ENCODE measurements around the gene ZNF541.

Gene ZNF541

DNA sequence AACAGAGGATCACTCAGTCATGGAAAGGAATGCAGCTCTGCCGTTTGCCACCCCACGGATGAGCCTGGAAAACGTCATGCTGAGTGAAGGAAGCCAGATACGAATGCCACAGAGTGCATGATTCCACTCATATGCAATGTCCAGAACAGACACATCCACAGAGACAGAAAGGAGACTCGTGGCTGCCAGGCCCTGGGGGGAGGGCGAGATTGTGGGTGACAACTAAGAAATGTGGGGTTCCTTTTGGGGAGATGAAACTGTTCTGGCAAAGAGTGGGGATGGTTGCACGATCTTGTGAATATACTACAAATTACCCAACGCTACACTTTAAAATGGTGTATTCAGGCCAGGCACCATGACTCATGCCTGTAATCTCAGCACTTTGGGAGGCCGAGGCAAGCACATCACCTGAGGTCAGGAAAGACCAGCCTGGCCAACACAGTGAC lies 30.9 kb downstream of the ZNF541 start:
- no peak for DNase-seq (ENCODE audit: low read depth in 2 of 2)

DNA sequence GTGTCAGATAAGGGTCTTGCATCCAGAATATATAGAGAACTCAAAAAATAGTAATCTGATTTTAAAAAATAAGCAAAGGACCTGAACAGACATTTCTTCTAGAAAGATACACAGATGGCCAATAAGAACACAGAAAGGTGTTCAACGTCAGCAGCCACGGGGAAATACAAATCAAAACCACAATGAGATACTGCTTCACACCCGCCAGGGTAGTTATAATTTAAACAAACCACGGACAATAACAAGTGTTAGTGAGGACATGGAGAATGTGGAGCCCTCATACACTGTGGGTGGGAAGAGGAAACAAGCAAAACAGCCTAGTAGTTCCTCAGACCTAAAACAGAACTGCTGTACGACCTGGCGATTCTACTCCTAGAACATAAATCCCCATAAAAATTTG lies 31.4 kb downstream of the ZNF541 start:
- no peak for DNase-seq (ENCODE audit: low read depth in 2 of 2)

DNA sequence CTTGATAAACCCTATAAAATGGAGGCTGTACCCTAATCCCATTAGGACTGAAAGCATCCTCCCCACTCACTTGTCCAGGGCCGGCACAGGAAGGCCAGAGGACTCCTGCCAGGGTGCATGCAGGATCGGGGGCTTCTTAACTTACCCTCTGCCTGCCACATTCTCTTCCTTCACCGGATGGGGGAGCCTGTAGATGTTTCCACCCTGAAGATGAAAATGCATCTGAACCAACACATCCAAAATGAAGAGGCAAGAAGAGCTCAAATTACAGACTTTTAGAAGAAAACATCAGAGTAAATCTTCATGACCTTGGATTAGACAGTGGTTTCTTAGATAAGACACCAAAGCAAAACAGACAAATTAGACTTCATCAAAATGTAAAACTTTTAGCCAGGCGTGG lies 32.2 kb downstream of the ZNF541 start:
- DNase-seq (ENCODE audit: low read depth in 2 of 2), result no peak

DNA sequence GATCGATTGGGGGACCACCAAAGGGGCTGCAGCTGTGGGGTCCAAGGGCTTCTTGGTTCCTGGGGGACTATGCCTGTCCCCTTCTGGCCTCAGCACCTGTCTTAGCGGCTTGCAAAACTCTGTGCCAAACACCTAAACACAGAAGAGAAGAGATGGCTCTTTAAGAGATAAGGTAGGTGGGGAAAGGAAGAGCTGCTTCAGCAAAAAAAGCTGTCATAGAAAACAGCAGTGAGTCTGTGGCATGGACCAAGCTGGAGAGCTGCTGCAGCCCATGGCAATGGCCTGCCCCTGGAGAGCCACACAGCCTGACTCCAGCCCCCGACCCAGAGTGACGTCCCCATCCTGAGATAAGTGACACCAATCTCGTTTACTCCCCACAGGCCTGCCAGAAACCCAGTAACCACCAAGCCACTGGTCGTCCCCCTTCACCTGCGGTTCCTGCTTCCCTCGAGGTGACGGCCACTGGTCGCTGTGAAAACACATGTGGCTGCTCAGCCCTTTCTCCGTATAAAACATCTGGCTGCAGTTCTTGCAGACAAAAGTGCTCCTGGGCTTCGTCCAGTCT lies 33.1 kb downstream of the ZNF541 start:
- DNase-seq (ENCODE audit: low read depth in 2 of 2), result no peak

DNA sequence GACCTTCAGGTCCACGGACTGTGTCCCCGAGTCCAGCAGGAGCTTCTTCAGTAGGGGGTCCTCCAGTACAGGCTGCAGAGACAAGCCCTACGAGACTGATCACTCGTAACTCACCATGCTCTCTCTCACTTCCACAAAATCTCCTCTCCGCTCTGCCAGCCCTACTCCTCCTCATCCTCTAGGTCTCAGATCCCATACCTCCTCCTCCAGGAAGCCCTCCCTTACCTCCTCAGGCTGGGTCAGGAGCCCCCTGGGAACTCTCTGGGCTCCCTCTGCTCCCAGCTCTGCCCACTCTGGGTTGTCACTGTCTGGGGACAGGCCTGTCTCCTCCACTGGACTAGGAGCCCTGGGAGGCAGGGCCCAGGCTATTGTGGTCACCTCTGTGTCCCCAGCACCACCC lies 34.1 kb downstream of the ZNF541 start:
- DNase-seq (ENCODE audit: low read depth in 2 of 2), result no peak

DNA sequence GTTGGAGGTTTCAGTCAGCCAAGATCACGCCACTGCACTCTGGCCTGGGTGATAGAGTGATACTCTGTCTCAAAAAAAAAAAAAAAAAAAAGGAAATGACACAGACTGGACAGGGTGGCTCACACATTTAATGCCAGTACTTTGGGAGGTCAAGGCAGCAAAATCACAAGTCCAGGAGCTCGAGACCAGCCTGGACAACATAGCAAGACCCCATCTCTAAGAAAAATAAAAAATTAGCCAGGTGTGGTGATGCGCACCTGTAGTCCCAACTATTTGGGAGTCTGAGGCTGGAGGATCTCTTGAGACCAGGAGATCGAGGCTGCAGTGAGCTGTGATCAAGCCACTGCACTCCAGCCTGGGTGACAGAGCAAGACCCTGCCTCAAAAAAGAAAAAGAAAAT lies 35.5 kb downstream of the ZNF541 start:
- DNase-seq (ENCODE audit: low read depth in 2 of 2), result no peak

DNA sequence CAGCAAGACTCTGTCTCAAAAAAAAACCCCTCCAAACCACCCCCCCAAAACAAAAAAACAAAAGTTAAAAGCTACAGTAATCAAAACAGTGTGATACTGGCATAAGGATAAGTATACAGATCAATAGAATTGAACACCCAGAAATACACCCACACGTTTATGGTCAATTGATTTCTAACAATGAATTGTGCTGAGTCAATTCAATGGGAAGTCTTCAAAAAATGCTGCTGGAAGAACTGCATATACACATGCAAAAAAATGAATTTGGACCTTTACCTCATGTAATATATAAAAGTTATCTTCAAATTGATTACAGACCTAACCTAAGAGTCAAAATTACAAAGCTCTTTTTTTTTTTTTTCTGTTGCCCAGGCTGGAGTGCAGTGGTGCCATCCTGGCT lies 38.3 kb downstream of the ZNF541 start:
- DNase-seq (ENCODE audit: low read depth in 2 of 2), result no peak

DNA sequence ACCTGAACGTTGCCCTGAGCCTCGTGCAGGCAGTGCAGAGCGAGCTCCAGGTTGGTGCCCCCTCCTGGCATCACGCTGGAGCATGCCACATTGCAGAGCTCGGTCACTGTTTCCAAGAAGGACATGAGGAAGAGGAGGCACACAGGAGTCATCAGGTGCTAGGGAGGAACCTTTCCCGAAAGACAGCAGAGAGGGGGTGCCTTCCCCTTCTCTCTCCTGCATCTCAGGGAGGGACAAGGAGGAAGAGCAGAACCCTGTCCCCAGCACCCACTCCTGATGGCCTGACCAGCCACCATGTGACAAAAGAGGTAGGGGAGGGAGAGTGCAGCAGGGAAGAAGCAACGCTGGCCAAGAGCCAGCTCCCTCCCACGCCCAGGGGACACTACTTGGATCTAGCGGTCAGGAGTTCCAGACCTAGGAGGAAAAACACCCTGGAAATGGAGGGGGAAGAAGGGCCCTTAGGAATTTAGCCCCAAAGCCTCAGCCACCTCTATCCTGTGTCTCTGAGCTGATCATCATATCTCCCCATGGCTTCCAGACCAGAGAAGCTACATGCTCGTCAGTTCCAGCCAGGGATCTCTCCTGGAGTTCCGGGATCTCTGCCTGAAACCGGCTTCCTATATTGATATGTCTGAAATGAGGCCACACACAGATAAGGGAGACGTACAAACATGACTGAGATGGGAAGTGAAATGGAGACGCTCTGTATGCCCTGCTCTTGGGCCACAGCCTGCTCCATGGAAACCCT lies 41.1 kb downstream of the ZNF541 start:
- no peak for DNase-seq (ENCODE audit: low read depth in 2 of 2)

DNA sequence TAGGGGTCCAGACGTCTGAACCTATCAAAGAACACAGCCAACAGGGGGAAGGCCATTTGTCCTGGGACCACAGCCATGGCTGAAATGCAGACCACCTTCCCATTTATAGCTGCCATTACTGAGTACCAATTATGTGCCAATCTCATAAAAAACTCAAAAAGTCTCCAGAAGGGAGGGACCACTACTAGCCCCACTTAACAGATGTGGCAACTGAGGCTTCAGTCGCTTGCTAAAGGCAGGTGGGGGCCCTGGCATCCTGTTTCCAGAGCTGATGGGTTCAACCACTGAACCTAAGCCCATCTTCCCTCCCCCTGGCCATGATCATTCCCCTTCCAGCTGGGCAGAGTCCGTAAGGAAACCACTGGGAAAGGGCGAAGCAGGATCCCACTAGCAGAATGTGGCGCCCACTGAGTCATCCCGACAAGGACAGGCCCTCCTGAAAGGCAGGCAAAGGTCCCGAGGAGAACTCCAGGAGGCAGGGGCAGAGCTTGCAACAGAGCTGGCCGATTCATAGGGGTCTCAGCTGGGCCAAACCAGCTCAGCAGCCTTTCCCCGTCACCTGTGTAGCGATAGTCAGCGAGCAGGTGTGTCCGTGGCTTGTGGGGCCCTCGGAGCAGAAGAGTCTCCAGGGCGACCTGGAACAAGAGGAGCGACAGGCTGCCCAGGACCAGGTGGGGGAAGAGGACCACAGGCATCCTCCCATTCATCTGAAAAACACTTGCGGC lies 43.8 kb downstream of the ZNF541 start:
- no peak for DNase-seq (ENCODE audit: low read depth in 2 of 2)

DNA sequence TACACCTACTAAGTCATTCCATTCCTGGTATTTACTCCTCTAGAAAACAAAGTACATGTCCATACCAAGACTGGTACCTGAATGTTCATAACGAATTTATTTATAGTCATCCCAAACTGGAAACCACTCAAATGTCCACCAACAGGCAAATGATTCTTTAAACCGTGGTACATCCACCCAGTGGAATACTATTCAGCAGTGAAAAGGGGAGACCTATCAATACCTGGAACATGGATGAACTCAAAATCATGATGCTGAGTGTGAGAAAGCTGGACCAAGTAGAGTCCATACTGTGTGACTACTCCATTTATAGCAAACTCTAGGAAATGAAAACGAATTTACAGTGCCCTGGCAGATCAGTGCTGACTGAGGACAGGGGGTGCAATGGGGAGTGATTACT lies 46.1 kb downstream of the ZNF541 start:
- DNase-seq (ENCODE audit: low read depth in 2 of 2), result no peak

DNA sequence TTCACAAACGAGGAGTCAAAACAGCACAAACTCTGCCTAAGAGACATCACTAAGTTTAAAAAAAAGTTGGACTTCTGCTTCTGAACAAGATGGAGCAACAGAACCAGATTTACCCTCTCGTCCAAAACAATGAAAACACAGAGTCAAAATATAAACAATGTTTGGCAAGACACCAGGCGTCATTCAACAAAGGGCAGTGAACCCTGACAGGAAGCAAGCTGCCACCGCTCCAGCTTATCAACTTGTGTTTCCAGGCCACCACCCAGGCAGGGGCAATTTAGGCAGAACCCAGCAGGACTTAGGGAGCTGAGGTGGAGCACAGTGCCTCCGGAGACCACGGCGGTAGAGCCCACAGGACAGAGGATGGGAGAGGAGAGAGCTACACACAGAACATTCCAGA lies 49.5 kb downstream of the ZNF541 start:
- no peak for DNase-seq (ENCODE audit: low read depth in 2 of 2)
